Stomach (tissue), 4 donors: Measurements from ENCODE around the gene ELMO1.
A peak's percentile ranks its signal among the peaks of the same experiment; 100 is the strongest.

ENCODE experiments used
- EP300 ChIP-seq: sonication (generic); formaldehyde crosslinking; IDR thresholded peaks from one replicate; pipeline ENCODE4 v1.6.1; 2017; ENCODE audit warnings: antibody characterized with exemption
- POLR2A ChIP-seq, 4 donors: fragments of 450-650 bp; IDR thresholded peaks; one replicate each; pipeline ENCODE4 v1.6.1; 2016; ENCODE audit warnings: antibody characterized with exemption in 4 of 4, control low read depth in 2 of 4, mild to moderate bottlenecking in 1 of 4, moderate library complexity in 1 of 4
- POLR2AphosphoS5 ChIP-seq, 3 donors: sonication (generic); formaldehyde crosslinking; IDR thresholded peaks; one replicate each; pipeline ENCODE4 v1.6.1; 2016; ENCODE audit warnings: antibody characterized with exemption in 3 of 3
- TF ChIP-seq, protein P1 (sequence below), 7 experiments: fragments of 450-650 bp in 4 of 7; fragments of 200-600 bp in 3 of 7; sonication (generic) in 3 of 7; IDR thresholded peaks; one replicate each; pipeline ENCODE4 v1.5.1; 2016 to 2019; ENCODE audit warnings: antibody characterized with exemption in 7 of 7, control low read depth in 2 of 7, mild to moderate bottlenecking in 1 of 7

DNA sequence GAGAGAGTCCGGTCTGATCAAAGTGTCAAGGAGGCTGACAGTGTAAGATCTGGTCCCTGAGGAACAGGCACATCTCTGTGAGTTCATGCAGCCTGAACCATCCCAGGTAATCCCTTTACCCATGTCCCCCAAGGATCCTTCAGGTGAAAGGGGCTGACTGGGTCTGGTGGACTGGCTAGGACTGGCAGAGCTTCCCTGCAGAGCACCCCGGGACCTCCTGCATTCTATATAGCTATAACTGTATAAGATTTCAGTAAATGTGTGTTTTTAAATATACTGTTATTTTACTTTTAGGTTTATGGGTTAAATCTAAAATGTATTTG is 246.8 kb downstream of the ELMO1 start:
- TF ChIP-seq, protein P1, sequence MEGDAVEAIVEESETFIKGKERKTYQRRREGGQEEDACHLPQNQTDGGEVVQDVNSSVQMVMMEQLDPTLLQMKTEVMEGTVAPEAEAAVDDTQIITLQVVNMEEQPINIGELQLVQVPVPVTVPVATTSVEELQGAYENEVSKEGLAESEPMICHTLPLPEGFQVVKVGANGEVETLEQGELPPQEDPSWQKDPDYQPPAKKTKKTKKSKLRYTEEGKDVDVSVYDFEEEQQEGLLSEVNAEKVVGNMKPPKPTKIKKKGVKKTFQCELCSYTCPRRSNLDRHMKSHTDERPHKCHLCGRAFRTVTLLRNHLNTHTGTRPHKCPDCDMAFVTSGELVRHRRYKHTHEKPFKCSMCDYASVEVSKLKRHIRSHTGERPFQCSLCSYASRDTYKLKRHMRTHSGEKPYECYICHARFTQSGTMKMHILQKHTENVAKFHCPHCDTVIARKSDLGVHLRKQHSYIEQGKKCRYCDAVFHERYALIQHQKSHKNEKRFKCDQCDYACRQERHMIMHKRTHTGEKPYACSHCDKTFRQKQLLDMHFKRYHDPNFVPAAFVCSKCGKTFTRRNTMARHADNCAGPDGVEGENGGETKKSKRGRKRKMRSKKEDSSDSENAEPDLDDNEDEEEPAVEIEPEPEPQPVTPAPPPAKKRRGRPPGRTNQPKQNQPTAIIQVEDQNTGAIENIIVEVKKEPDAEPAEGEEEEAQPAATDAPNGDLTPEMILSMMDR (IDR thresholded peaks at IDR 0.05): peak in 2 of 7 experiments; percentile 5 to 37
- no peak for TF ChIP-seq POLR2A (IDR thresholded peaks at IDR 0.05)
- TF ChIP-seq POLR2AphosphoS5 (IDR thresholded peaks at IDR 0.05): no peak
- TF ChIP-seq EP300: no peak
